Right lobe of liver (tissue), 6 donors: ENCODE measurements around the gene PTGES3L. TPM values are rescaled to one million over a fixed set of nuclear protein-coding genes. Genes with fewer than 3 reads are reported as not detected.
A peak's percentile ranks its signal among the peaks of the same experiment; 100 is the strongest.

ENCODE experiments used
- ATAC-seq, 4 donors: fragments of 200-7000 bp; cut with Tn5 transposase; one replicate each; pipeline ENCODE4 v1.9.1; 2020; ENCODE audit warnings: mild to moderate bottlenecking in 4 of 4, moderate library complexity in 4 of 4
- DNase-seq, 3 donors: peaks; one replicate each; pipeline ENCODE4 v3.0.0-alpha.2; 2020
- H3K27ac ChIP-seq, 3 donors: fragments of 200-600 bp; one replicate each; pipeline ENCODE4 v1.8.0; 2022
- H3K27me3 ChIP-seq, 2 donors: fragments of 200-600 bp; one replicate each; pipeline ENCODE4 v1.8.0; 2022
- H3K36me3 ChIP-seq, 4 donors: fragments of 200-600 bp; sonication (generic) in 1 of 4; one replicate each; pipeline versions ENCODE4 v1.5.1 to v1.8.0; 2017 to 2022; ENCODE audit warnings: control low read depth in 1 of 4
- H3K4me1 ChIP-seq, 4 donors: fragments of 200-600 bp; sonication (generic) in 1 of 4; one replicate each; pipeline versions ENCODE4 v1.5.1 to v1.8.0; 2017 to 2022; ENCODE audit warnings: control low read depth in 1 of 4
- H3K4me3 ChIP-seq, 3 donors: fragments of 200-600 bp; one replicate each; pipeline ENCODE4 v1.8.0; 2022
- H3K9me3 ChIP-seq, 4 donors: fragments of 200-600 bp; sonication (generic) in 1 of 4; one replicate each; pipeline versions ENCODE4 v1.5.1 to v1.8.0; 2017 to 2022; ENCODE audit warnings: control low read depth in 1 of 4
- CTCF ChIP-seq, 4 donors: fragments of 200-600 bp in 3 of 4; fragments of 450-650 bp in 1 of 4; IDR thresholded peaks; one replicate each; pipeline versions ENCODE4 v1.5.1 to v1.8.0; 2016 to 2022; ENCODE audit warnings: antibody characterized with exemption in 4 of 4, mild to moderate bottlenecking in 2 of 4
- POLR2A ChIP-seq: fragments of 450-650 bp; IDR thresholded peaks from one replicate; pipeline ENCODE4 v1.6.1; 2017; ENCODE audit warnings: antibody characterized with exemption, mild to moderate bottlenecking
- WGBS: methylation state at CpG from one replicate; pipeline ENCODE4 v1.1.6; 2018; ENCODE audit warnings: low coverage, low lambda C conversion rate; ENCODE audit not compliant: insufficient coverage; ENCODE audit errors: missing lambda C conversion rate; 5-methylcytosine and 5-hydroxymethylcytosine counted together
- intact Hi-C, 2 donors: fragments of 100-400 bp; cut with DNase I; formaldehyde crosslinking; loops; one replicate each; pipeline versions ENCODE4 v1.11.2 to v1.14.1; 2022
- total RNA-seq, 6 experiments: library from RNA; depleted of rRNA in 2 of 6; stranded (reverse); fragments of >200 nt in 2 of 6; fragmentation: NEBNext Ultra II Directional in 3 of 6; extraction: Animal tissue kit (Norgen Biotek cat#: 25700) in 3 of 6; gene quantifications; one replicate each; pipeline versions ENCODE4 v1.1.0 to v1.2.4, GENCODE V29; 2016 to 2023
- donor health status: DM: no; HTN: yes; CAD: no.
- donor health status: DM: no; HTN: no; CAD: no.
- donor health status: DM: no; HTN: no; CAD: no.
- donor health status: DM: no; HTN: yes; CAD: no.
- donor health status: DM: no; HTN: yes; CAD: no.

PTGES3L gene
- total RNA-seq, 6 experiments from 2014 or later = not detected

- Histone ChIP-seq H3K9me3 (no peaks in the 10 kb centered on the region), H3K4me3 (no peak overlapping the region), H3K27ac (no peak overlapping the region), H3K27me3 (no peaks in the 10 kb centered on the region), H3K36me3 (no peaks in the 10 kb centered on the region), H3K4me1 (peaks cover 0 to 17% (median 3%) of the 10 kb centered on the region in 4 donors)
- ATAC-seq (no peak), DNase-seq (no peak)
- intact Hi-C loops = loop anchor here in 1 of 2 donors (10.0 kb wide), 1 partner anchor 119 kb away; no protein-coding TSS in a partner anchor
- no peak for TF ChIP-seq POLR2A
- no peak for TF ChIP-seq CTCF (IDR thresholded peaks at IDR 0.05)
- whole genome bisulfite sequencing = 67% methylated on average over 11 of the region's 16 CpGs
Observed at GRCh38 chr17:43025766-43026537, 46.1 kb upstream of the PTGES3L start.

- H3K9me3 ChIP-seq = no peaks in the 10 kb centered on the region
- no peak for DNase-seq
- no peak for ATAC-seq
- 25% methylated on average over 11 of the region's 27 CpGs for WGBS
- intact Hi-C loops = loop anchor here in 1 of 2 donors (10.0 kb wide), 1 partner anchor 120 kb away; no protein-coding TSS in a partner anchor
- peaks cover 0 to 17% (median 3%) of the 10 kb centered on the region in 4 donors for H3K4me1 ChIP-seq
- peak overlapping the region in 1 of 3 donors; percentile 59 for H3K4me3 ChIP-seq
- TF ChIP-seq CTCF (IDR thresholded peaks at IDR 0.05) = no peak
- TF ChIP-seq POLR2A = no peak
- no peaks in the 10 kb centered on the region for H3K36me3 ChIP-seq
- H3K27me3 ChIP-seq = no peaks in the 10 kb centered on the region
- H3K27ac ChIP-seq = no peak overlapping the region
Observed at GRCh38 chr17:43025290-43025657, 45.4 kb upstream of the PTGES3L start.

- WGBS = 1% methylated on average over 10 of the region's 61 CpGs
- Histone ChIP-seq H3K4me3 (peak within 1 kb of the TSS; percentile 34 to 59 (median 34)), H3K36me3 (no peaks in the 10 kb centered on the region), H3K27me3 (no peaks in the 10 kb centered on the region), H3K9me3 (no peaks in the 10 kb centered on the region), H3K4me1 (peaks cover 0 to 12% (median under 1%) of the 10 kb centered on the region in 4 donors), H3K27ac (peak within 1 kb of the TSS in 2 of 3 donors; percentile 41 to 49)
- intact Hi-C loops = loop anchor here in 1 of 2 donors (10.0 kb wide), 1 partner anchor 120 kb away; no protein-coding TSS in a partner anchor
- DNase-seq = peak; percentile 84 to 91 (median 89)
- TF ChIP-seq CTCF (IDR thresholded peaks at IDR 0.05) (peak; percentile 75 to 88 (median 78)), POLR2A (peak; percentile 19)
- ATAC-seq = peak; percentile 81 to 86 (median 82)
Observed at GRCh38 chr17:43024407-43025289, 44.8 kb upstream of the PTGES3L start, which contains the start of gene RND2. TSS of gene RND2 (plus strand) at chr17:43025231. CDS start at chr17:43025348, 117 bp downstream.

- Histone ChIP-seq H3K27me3 (no peaks in the 10 kb centered on the region), H3K4me1 (peaks cover 0 to 4% (median 0%) of the 10 kb centered on the region in 4 donors), H3K9me3 (no peaks in the 10 kb centered on the region), H3K4me3 (peak within 1 kb of the TSS; percentile 91 to 100 (median 92)), H3K36me3 (no peaks in the 10 kb centered on the region), H3K27ac (peak within 1 kb of the TSS; percentile 58 to 69 (median 68))
- WGBS = 0% methylated on average over 4 of the region's 80 CpGs
- ATAC-seq (peak; percentile 69 to 80 (median 76)), DNase-seq (peak; percentile 85 to 86 (median 86))
- intact Hi-C loops = loop anchor here in 1 of 2 donors (10.0 kb wide), 1 partner anchor 123 kb away; no protein-coding TSS in a partner anchor
- TF ChIP-seq CTCF (IDR thresholded peaks at IDR 0.05) (no peak), POLR2A (peak; percentile 46)
Observed at GRCh38 chr17:43021741-43022512, 42.0 kb upstream of the PTGES3L start, which contains the start of gene VAT1. TSS of gene VAT1 (minus strand) at chr17:43022385. CDS start at chr17:43022322, 63 bp downstream.
